MM.1S (cell line): ENCODE data around the gene PLEKHA7.

Source experiments
- DNase-seq: peaks from one replicate; pipeline ENCODE4 v3.0.0-alpha.2; 2015
- H2AFZ ChIP-seq: fragments of 300-600 bp; sonication (generic); 2 replicates; pipeline ENCODE4 v1.6.0; 2016; ENCODE audit warnings: antibody characterized with exemption, low read length
- H3F3A ChIP-seq: fragments of 300-600 bp; sonication (generic); 2 replicates; pipeline ENCODE4 v1.6.1; 2016; ENCODE audit warnings: mild to moderate bottlenecking, antibody characterized with exemption, low read length, moderate library complexity, mixed read lengths; ENCODE audit not compliant: insufficient read depth
- H3K27ac ChIP-seq: fragments of 300-600 bp; sonication (generic); 2 replicates; pipeline ENCODE4 v1.5.1; 2016; ENCODE audit warnings: mild to moderate bottlenecking, low read length
- H3K27me3 ChIP-seq: fragments of 300-600 bp; sonication (generic); replicated peaks from 2 replicates; pipeline ENCODE4 v1.6.0; 2016; ENCODE audit warnings: low read length; ENCODE audit not compliant: insufficient read depth
- H3K36me3 ChIP-seq: fragments of 300-600 bp; sonication (generic); replicated peaks from 2 replicates; pipeline ENCODE4 v1.6.1; 2016; ENCODE audit warnings: mild to moderate bottlenecking, low read length, mixed read lengths; ENCODE audit not compliant: insufficient read depth
- H3K4me1 ChIP-seq: fragments of 300-600 bp; sonication (generic); 2 replicates; pipeline ENCODE4 v1.6.1; 2016; ENCODE audit warnings: low read length, mixed read lengths
- H3K4me2 ChIP-seq: fragments of 300-600 bp; sonication (generic); 2 replicates; pipeline ENCODE4 v1.6.0; 2016; ENCODE audit warnings: low read depth, low read length
- H3K4me3 ChIP-seq: fragments of 300-600 bp; sonication (generic); 2 replicates; pipeline ENCODE4 v1.5.1; 2016; ENCODE audit warnings: low read length, mixed read lengths
- H3K79me2 ChIP-seq: fragments of 300-600 bp; sonication (generic); 2 replicates; pipeline ENCODE4 v1.6.1; 2016; ENCODE audit warnings: mixed run types, low read length, mixed read lengths
- H3K9ac ChIP-seq: fragments of 300-600 bp; sonication (generic); 2 replicates; pipeline ENCODE4 v1.6.1; 2016; ENCODE audit warnings: low read length, mixed read lengths
- H3K9me2 ChIP-seq: fragments of 300-600 bp; sonication (generic); replicated peaks from 2 replicates; pipeline ENCODE4 v1.6.1; 2016; ENCODE audit warnings: mild to moderate bottlenecking, low read length, mixed read lengths; ENCODE audit not compliant: insufficient read depth
- H3K9me3 ChIP-seq: fragments of 300-600 bp; sonication (generic); replicated peaks from 2 replicates; pipeline ENCODE4 v1.6.1; 2016; ENCODE audit warnings: mild to moderate bottlenecking, low read length, mixed read lengths; ENCODE audit not compliant: insufficient read depth
- H4K20me1 ChIP-seq: fragments of 300-600 bp; sonication (generic); 2 replicates; pipeline ENCODE4 v1.6.1; 2016; ENCODE audit warnings: mild to moderate bottlenecking, low read length, moderate library complexity, mixed read lengths; ENCODE audit not compliant: insufficient read depth
- EZH2 ChIP-seq: fragments of 300-600 bp; sonication (generic); optimal IDR thresholded peaks from 2 replicates; pipeline ENCODE3; 2017; ENCODE audit warnings: low read depth, mild to moderate bottlenecking, antibody characterized with exemption, low read length, mixed read lengths
- EZH2phosphoT487 ChIP-seq: fragments of 300-600 bp; sonication (generic); IDR thresholded peaks from 2 replicates; pipeline ENCODE4 v1.6.1; 2018; ENCODE audit warnings: antibody characterized with exemption, low read length
- TF ChIP-seq, protein P1 (sequence below): fragments of 300-600 bp; sonication (generic); IDR thresholded peaks from 2 replicates; pipeline ENCODE4 v1.5.1; 2016; ENCODE audit warnings: antibody characterized with exemption, low read length, mixed read lengths

PLEKHA7 gene

DNA sequence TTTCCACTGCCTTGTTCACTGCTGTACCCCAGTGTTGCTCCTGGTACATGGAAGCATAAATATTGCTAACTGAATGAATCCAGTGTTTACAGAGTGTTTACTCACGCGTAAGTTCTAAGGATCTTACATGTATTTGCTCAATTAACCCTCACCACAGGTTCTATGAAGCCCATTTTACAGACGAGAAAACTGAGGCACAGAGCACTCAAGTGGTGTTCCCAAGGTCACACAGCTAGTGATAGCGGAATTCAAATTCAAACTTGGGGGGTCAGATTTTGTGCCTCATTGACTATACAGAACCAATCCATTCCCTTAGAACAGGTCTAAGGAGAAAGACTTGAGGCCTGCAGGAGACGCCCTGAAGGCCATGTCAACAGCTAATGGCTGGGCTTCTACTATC is 72.3 kb downstream of the PLEKHA7 start:
- Histone ChIP-seq H3K9ac (no peak overlapping the region), H4K20me1 (no peaks in the 10 kb centered on the region), H3K79me2 (peaks cover 57% of the 10 kb centered on the region), H3K27me3 (no peaks in the 10 kb centered on the region), H3K36me3 (no peaks in the 10 kb centered on the region), H3F3A (peaks cover 14% of the 10 kb centered on the region), H3K9me2 (no peaks in the 10 kb centered on the region), H3K4me1 (peaks cover 43% of the 10 kb centered on the region), H3K27ac (no peak overlapping the region), H3K9me3 (no peaks in the 10 kb centered on the region), H3K4me3 (no peak overlapping the region), H2AFZ (no peak overlapping the region), H3K4me2 (no peak overlapping the region)
- no peak for DNase-seq
- no peak for TF ChIP-seq EZH2
- TF ChIP-seq, protein P1, sequence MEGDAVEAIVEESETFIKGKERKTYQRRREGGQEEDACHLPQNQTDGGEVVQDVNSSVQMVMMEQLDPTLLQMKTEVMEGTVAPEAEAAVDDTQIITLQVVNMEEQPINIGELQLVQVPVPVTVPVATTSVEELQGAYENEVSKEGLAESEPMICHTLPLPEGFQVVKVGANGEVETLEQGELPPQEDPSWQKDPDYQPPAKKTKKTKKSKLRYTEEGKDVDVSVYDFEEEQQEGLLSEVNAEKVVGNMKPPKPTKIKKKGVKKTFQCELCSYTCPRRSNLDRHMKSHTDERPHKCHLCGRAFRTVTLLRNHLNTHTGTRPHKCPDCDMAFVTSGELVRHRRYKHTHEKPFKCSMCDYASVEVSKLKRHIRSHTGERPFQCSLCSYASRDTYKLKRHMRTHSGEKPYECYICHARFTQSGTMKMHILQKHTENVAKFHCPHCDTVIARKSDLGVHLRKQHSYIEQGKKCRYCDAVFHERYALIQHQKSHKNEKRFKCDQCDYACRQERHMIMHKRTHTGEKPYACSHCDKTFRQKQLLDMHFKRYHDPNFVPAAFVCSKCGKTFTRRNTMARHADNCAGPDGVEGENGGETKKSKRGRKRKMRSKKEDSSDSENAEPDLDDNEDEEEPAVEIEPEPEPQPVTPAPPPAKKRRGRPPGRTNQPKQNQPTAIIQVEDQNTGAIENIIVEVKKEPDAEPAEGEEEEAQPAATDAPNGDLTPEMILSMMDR, result no peak
- no peak for TF ChIP-seq EZH2phosphoT487

DNA sequence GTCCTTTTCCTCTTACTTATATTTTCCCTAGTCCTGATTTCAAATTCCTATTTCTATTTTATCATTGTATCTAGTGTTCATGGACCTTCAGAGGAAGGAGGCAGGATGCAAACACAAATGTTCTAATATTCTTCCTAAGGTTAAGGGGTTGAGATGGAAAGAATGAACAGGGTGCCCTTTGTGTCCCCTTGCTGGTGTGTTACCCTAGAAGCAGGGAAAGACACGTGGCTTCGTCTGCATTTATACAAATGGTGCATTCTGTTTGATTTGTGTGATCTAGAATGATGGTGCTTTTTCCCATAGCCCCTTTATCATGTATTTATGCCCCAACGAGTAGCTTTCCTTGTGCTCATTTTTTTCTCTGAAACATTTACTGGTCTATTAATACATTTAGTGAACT is 76.2 kb downstream of the PLEKHA7 start:
- Histone ChIP-seq H3K79me2 (peaks cover 65% of the 10 kb centered on the region), H3K4me3 (no peak overlapping the region), H3K9ac (no peak overlapping the region), H3K27ac (no peak overlapping the region), H3K4me2 (no peak overlapping the region), H3K9me2 (no peaks in the 10 kb centered on the region), H4K20me1 (0 out of 2 replicates have a peak, but pooled peaks cover 3% of the 10 kb centered on the region), H3K27me3 (no peaks in the 10 kb centered on the region), H3K4me1 (peaks cover 20% of the 10 kb centered on the region), H2AFZ (no peak overlapping the region), H3K9me3 (no peaks in the 10 kb centered on the region), H3K36me3 (no peaks in the 10 kb centered on the region), H3F3A (no peaks in the 10 kb centered on the region)
- DNase-seq, result no peak
- no peak for TF ChIP-seq EZH2
- no peak for TF ChIP-seq EZH2phosphoT487
- TF ChIP-seq, protein P1, result no peak

DNA sequence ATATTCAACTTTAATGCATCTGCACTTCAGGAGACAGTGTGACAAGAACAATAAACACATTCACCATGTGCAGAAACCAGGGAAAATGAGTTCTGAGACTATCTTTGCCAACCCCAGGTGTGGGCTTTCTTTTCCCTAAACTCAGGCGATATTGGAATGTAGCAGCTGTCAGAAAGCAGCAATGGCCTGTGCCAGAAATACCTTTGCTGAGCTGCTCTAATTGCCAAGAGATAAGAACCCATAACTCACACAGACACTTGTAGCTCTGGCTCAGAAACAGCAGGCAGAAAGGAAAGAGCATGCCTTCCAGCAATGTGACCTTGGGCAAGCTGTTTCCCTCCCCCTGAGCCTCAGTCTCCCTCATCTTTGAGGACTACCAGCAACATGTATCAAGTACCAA is 77.6 kb downstream of the PLEKHA7 start:
- Histone ChIP-seq H3K27me3 (no peaks in the 10 kb centered on the region), H3K79me2 (peaks cover 64% of the 10 kb centered on the region), H3K27ac (no peak overlapping the region), H3K36me3 (no peaks in the 10 kb centered on the region), H3F3A (no peaks in the 10 kb centered on the region), H3K9ac (no peak overlapping the region), H2AFZ (no peak overlapping the region), H3K9me3 (no peaks in the 10 kb centered on the region), H4K20me1 (0 out of 2 replicates have a peak, but pooled peaks cover 3% of the 10 kb centered on the region), H3K4me2 (no peak overlapping the region), H3K4me1 (peaks cover 8% of the 10 kb centered on the region; the same call in 1 of the 2 replicates), H3K4me3 (no peak overlapping the region), H3K9me2 (no peaks in the 10 kb centered on the region)
- TF ChIP-seq EZH2 (no peak), EZH2phosphoT487 (no peak)
- TF ChIP-seq, protein P1, result no peak
- no peak for DNase-seq
